Muscle of back (tissue), 11 donors: ENCODE measurements around the gene TYW5. TPM values are rescaled to one million over a fixed set of nuclear protein-coding genes. Genes with fewer than 3 reads are reported as not detected.

Experiments
- DNase-seq, 3 donors: peaks; one replicate each; pipeline versions ENCODE4 v3.0.0 to v3.0.0-alpha.2; 2013
- polyA plus RNA-seq, 10 donors: library from polyadenylated mRNA; unstranded; fragments of 120-200 nt; gene quantifications; one replicate each; pipeline ENCODE4 v1.2.1, GENCODE V29; 2013; ENCODE audit not compliant: insufficient read length in 10 of 10

Gene TYW5
- polyA plus RNA-seq, 10 donors, result 5.6 to 10.9 (median 7.9) TPM

DNA sequence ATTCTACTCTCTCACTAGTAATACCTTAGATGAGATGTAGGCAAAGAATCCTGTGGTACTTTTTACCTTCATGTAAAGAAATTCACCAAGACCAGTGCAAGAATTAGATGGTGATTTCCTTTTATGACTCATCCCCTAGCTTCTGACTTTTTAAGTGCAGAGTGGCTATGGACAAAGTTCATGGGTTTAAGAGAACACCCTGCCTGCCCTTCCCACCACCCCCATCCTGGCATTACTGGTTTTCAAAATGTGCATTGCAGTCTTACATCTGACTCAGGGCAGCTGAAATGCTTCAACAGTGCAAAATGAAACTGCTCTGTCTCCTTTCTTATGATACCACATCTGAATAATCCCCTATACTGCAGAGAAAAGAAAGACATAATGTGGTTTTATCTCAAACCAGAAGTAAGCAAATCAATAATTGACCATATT is 22.7 kb upstream of the TYW5 start:
- no peak for DNase-seq

DNA sequence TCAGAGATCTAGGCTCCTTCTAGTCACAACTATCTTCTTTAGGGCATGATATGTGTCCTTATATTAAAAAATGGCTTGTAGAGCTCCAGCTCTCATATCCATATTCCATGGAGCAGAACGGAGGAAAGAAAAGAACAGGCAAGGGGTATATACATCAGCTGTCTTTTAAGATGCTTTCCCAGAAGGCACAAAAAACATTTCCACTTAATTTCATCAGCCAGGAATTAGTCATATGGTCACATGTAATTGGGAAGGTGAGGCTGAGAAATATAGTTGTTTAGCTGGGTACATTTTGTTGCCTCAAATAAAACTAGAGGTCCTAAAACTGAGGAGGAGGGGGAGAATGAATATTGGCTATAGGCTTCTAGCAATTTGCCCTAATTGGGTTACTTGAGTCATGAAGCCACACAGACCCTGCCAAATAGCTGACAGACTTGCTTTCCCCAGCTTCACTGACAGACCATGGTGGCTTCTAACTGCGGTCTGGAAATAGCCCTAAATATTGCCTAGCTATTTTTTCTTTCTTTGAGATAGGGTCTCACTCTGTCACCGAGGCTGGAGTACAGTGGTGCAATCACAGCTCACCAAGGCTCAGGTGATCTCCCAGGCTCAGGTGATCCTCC is 20.1 kb upstream of the TYW5 start:
- DNase-seq, result no peak

DNA sequence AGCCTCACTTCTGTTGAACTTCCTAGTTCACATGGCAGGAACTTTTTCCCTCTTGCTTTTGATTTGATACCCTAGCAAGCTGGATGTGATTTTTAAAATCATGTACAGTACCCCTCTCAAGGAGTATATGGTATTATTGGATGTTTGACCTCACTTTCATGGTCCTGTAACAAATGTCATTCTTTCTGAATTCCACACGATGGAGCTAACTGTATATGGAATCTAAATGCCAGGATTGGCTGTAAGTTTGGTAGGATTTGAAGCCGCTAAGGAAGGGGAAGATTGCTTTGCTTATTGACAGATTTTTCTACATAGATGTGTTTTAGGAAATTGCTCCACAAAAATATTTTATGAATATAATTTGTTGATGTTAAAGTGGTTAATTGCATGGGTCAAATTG is 18.4 kb upstream of the TYW5 start:
- DNase-seq, result peak in 2 of 3 donors; percentile 47 to 60

DNA sequence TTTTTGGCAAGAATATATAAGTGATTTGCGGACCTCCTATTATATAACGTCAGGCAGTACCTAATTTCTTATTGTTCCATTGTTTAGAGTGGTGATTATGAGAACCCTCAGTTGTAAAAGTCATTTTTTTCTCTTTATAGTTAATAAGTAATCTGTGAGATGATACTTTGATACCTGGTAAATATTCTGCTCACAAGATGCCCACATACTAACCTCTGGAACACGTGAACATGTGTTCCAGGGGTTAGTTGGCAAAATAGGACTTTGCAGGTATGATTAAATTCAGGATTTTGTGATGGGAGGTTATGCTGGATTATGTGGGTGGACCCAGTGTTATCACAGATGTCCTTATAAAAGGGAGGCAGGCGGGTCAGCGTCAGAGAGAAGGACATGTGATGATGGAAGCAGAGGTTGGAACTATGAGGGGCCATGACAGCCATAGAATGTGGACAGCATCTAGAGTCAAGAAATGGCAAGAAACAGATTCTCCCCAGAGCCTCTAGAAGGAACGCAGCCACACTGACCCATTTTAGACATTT is 16.9 kb upstream of the TYW5 start:
- no peak for DNase-seq

DNA sequence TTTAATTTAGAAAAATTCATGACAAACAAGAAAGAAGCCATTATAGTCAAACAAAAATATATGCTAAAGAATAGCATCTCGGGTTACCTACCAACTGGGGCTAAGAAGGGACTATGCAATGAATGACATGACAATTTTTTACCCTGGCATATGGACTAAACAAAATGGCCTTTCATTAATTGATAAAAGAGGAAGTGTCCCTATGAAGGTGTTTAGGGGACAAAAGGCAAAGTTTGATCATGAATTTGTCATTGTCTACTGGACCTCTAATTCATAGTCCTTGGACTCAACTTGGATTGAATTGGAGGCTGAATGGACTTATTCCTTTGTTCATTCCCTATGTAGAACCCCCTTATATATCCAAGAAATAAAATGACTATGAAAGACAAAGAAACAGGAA is 12.8 kb upstream of the TYW5 start:
- no peak for DNase-seq

DNA sequence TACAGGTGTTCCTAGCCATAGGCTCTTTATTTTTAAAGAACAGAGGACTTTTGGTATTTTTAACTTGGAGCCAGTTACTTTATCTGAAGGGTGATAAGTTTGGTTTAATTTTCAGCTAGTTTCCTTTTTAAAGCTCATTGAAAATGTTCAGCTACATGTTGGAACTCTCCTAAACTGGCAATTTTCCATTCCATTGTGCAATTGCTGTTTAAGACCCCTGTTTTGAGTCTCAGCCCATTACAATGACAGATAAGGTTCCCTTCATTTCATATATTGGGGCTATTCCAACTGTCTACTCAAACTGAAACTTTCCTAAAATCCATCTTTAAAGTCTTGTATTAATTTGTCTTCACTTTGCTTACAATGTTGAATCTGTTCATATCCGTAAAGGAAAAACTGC is 11.7 kb upstream of the TYW5 start:
- no peak for DNase-seq

DNA sequence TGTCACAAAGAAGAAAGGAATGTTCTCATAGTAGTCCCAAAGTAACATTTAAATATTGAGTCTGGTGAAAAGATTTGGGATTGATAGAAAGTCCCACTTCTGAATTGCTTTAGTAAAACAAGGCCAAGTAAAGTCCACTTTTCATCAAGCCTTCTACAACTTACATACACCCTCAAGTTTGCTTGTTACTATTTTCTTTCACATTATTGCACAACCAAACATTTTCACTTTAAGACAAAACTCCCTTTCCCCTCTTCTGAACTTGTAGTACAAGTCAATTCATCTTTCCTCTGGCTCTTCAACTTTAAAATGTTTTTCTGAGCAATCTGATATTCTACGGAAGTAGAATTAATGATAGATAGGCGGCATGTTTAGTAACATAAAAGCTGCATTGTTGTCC is 11.1 kb upstream of the TYW5 start:
- DNase-seq, result no peak

DNA sequence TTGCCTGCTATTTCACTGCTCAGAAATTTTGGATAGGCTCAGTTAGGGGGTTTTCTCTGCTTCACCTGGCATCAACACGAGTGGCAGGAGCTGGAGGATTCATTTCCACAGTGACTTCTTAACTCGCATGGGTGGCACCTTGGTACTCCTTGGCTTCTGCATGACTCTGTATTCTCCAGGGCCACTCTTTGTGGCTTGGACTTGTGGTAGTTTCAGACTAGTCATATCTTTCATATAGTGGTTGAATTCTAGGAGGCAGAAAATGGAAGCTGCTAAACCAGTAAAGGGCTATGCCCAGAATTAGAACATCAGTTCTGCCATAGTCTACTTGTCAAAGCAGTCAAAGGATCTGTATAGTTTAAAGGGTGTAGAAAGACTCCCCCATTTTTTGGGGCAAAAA is 6.9 kb upstream of the TYW5 start:
- DNase-seq, result no peak

DNA sequence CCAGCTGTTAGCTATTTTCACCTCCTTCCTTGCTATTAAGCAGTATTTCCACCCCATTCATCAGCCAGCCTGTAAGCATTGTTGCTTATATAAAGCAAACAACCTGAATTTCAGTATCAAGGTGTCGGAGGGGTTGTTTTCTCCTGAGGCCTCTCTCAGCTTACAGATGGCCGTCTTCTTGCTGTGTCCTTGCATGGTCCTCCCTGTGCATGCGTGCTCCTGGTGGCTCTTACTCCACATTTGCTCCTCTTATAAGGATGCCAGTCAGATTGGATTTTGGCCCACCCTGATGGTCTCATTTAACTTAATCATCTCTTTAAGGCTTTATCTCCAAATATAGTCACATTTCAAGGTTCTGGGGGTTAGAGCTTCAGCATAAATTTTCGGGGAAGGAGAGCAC is 2.7 kb upstream of the TYW5 start:
- no peak for DNase-seq

DNA sequence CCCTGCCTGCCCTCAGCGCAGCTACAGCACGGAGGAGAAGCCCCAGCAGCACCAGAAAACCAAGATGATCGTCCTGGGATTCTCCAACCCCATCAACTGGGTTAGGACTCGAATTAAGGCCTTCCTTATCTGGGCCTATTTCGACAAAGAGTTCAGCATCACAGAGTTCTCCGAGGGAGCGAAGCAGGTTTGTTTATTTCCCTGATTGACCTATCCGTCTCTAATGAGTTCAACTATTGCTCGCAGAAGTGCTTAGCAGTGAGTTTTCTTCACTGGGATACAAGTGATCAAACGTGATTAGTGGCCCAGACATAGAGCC is 730 bp upstream of the TYW5 start:
- DNase-seq, result no peak

DNA sequence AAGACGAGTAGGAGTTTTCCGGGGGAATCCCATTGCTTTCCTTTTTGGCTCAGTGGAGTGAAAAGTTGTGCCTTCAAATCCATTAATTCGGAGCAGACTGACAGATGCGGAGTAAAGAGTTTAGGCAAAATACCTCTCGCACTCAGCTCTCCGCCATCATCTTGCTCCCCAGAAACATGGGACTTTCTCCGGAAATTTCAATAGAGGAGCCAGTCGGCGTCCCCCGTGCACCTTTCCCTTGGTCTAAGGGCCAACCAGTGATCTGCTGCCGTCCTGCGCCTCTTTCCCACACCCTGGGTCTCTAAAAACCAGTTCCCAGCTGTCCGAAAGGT is 318 bp downstream of the TYW5 start:
- DNase-seq, result no peak

DNA sequence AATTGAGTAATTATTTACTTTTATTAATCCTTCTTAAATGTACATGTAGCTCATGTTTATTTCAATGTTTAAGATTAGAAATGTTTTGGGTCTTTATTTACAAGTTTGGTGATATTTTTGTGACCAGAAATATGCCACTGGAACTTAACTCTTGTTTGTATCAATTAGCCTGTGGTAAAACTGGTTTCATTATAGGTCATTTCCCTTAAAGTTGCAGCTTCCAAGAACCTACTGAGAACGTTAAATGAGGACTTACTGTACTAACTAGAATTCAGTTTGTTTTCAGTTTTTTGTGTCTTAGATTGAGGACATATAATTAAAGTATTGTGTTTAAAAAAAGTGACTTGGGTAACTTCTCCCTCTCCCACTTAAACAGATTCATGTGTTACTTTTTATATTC is 4.3 kb downstream of the TYW5 start:
- DNase-seq, result no peak

DNA sequence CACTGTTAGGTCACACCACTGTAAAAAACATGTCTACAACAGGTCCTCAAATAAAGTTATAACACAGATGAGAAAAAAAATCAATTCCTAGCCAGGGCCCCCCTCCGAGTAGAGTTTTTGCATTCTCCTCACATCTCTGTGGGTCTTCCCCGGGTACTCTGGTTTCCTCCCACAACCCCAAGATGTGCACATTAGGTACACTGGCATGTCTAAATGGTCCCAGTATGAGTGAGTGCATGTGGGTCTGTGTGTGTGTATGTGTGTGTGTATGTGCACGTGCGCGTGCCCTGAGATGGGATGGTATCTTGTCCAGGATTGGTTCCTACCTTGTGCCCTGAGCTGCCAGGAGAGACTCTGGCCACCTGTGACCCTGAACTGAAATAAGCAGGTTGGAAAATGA is 4.9 kb downstream of the TYW5 start:
- no peak for DNase-seq

DNA sequence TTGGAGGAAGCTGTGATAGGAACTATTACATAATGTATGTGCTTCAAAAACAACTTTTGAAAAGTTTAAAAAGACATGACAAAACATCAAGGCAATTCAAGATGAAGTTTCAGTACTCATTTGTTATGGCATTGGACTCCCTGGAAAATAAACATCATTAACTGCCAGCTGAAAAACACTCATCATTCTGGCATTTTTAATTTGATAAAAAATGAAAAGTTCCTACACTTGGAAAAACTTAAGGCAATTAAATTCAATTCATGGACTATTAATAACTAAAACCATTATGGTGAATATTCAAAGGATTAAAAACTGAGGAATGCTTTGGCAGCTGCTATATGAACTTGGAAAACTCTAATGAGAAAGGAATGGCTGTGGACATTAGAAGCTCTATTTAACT is 8.5 kb downstream of the TYW5 start:
- no peak for DNase-seq

DNA sequence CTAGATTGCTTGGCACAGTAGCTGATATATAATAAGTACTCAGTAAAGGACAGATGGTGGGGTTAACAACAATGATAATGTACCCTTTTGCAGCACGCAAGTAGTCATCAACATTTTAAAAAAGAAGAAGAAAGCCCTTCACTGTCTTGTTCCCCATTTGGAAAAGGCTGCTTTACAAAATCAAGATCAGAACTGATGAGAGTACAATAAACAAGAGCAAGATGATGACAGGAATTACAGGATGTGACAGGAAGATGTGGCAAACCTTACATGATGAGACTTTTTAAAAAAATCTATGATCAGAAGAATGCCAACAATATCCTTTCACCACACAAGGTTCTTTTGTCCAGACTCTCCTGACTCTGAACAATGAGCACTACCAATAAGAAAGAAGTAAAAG is 9.1 kb downstream of the TYW5 start:
- DNase-seq, result no peak

DNA sequence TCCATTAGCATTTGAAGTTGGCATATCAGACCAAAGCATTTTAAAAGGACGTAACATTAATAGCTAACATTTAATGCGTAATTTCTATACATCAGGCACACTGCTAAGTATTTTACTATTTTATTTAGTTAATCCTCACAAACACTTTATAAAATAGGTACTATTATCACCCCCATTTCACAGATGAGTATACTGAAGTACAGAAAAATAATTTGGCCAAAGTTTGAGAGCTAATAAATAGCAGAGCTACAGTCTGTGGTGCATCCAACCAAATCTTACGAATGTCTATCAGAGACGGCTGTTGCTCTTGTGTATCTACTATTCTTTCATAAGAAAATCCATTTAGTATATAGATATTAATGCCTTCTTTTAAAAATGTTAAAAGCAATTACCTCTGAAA is 11.9 kb downstream of the TYW5 start:
- DNase-seq, result no peak

DNA sequence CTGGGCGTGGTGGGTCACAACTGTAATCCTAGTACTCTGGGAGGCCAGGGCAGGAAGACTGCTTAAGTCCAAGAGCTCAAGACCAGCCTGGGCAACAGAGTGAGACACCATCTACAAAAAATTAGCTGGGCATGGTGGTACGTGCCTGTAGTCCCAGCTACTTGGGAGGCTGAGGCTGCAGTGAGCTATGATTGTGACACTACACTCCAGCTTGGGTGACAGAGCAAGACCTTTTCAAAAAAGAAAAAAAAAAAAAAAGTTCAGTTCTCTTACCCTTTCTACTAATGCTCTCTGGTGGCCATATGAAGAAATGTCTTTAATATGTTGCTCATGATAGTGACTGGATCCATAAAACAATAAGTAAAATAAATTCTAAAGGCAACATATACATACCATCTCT is 14.9 kb downstream of the TYW5 start:
- DNase-seq, result no peak

DNA sequence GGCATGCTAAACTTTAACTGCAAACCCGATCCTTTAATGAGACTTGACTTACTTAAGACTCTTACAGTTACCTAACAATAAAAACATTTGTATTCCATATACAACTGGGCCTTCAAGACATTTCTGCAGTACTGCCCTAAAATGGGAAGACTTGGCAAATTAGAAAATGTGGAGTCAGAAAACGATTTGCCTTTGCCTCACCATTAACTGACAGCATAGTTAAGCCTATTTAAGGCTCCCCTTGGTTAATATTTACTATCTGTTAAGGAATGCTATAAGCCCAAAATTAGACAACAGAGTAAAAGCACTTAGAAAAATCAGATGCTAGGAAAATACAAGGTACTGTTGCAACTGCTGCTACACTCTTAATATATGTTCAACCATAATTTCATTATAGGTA is 18.7 kb downstream of the TYW5 start:
- no peak for DNase-seq

DNA sequence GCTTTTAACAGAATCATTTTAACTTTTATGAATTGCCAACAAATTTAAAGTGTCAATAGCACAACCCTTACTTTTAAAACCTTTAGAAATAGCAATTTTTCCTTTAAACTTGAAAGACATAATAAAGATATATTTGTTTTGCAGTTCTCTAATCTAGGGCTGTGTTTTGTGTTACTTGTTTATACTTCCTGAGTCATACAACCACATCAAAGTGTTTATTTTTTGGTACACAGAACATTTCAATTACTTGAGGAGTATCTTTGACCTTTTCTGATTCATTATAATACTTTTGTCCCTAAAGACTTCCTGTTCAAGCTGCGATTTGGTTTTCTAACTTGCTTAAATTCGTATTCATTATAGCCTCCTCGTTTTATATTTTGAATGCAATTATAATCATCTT is 21.8 kb downstream of the TYW5 start:
- DNase-seq, result no peak

DNA sequence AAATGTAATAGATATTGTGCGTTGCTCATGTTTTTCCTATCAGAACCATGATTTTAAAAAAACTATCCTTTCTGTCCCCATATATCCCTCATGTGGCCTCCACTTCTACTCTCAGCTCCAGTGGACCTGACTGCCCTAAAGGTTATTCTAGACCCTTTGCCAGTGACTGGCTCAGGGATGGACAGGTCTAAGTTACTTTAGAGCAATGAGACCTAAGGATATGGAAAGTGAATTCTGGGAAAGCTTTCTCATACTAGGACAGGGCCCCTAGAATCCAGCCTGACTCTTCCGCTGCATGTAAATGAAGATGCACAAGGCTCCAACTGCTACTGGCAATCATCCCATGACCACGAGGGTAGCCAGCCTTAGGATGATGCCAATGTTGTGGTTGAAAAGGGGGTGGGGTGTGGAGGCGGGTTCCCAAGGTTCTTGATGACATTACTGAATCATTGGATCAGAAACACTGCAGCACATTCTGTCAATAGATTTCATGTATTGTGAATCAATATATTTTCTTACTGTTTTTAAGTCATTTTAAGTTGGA is 22.9 kb downstream of the TYW5 start:
- no peak for DNase-seq

DNA sequence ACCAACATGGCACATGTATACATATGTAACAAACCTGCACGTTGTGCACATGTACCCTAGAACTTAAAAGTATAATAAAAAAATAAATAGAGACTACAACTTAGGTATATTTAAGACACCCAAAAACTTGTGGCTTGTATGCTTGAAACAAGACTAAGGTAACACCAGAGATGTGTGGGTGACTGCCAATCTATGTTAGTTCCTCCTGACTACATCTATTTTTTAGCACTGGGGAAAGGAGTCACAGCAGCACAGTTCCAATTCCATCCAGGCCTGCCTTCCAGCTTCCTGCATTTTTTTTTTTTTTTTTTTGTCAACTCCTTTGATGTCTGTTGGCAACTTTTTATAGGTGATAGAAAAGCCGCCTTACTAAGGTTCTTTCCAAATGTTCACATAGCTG is 26.0 kb downstream of the TYW5 start:
- no peak for DNase-seq

DNA sequence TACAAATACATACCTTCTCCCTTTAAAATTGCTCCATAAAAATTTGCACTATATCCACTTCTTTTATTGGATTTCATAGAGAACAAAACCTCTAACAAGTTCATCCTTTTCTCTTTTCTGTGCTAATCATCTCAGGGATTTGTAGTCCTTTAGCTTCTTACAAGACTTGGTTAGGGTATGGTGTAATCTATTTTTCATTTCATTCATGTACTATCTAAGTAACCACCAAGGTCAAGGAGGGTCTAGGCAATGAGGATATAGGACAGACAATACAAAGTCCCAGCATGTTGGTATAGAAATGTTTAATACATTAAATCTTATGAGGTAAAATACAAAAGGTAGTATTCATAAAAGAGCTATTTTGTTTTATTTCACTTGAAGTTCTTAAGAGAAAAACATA is 26.7 kb downstream of the TYW5 start:
- no peak for DNase-seq

DNA sequence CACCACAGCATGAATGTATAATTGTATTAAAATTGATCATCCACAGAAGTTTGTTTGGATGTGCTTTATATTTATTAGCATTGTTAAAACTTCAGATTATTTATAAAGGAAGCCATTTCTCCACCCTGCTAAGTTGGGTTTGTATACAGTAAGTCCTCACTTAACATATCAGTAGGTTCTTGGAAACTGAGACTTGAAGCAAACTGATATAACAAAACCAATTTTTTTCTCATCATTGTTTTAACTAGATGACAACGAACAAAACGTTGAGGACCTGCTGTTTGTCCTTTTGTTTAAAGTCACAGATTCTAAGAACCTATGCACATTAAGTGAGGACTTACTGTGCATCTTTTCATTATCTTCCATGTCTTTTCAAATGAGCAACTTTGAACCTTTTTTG is 27.1 kb downstream of the TYW5 start:
- no peak for DNase-seq

DNA sequence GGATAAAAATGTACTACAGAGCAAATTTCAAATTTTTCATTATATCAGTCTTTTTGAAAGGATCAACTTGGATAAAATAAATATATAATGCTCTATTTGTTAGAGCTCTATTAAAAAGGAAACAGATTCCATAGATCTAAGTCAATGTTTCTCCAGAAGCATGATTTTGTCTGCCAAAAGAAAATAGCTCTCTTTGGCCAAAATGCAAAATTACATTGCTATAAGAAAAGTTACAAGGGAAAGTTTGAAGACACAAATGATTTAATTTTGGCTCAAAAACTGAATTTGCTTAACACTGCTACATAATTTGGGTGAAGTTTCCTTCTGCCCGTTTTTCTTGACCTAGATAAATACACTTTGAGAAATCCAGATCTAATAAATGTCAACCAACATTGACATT is 28.5 kb downstream of the TYW5 start:
- DNase-seq, result no peak

DNA sequence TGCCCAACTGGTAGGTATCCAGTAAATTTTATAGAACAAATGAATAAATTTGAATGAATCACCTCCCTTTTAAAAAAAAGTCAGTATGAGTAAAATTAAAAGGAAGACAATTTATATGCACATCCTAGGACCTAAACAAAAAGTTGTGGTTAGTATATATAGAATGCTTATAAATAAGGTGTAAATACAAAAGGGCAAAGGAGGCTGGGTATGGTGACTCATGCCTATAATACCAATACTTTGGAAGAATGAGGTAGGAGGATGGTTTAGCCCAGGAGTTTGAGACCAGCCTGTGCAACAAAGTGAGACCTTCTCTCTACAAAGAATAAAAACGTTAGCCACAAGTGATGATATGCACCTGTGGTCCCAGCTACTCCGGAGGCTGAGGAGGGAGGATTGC is 31.4 kb downstream of the TYW5 start:
- no peak for DNase-seq
